ENCODE results near the gene RAB8A.
A peak's percentile ranks its signal among the peaks of the same experiment; 100 is the strongest.

Gene RAB8A

GRCh38 chr19:16113727-16114126 lies 2.0 kb downstream of the RAB8A start:
- no peak for DNase-seq

GRCh38 chr19:16115301-16116039 lies 3.8 kb downstream of the RAB8A start:
- no peak for DNase-seq

GRCh38 chr19:16116067-16116466 lies 4.4 kb downstream of the RAB8A start:
- DNase-seq = no peak

GRCh38 chr19:16117594-16118033 lies 5.9 kb downstream of the RAB8A start:
- DNase-seq = no peak

GRCh38 chr19:16118489-16119033 lies 6.9 kb downstream of the RAB8A start:
- DNase-seq = peak in 1 of 2 experiments; percentile 34

GRCh38 chr19:16119075-16119857 lies 7.6 kb downstream of the RAB8A start:
- peak in 1 of 2 experiments; percentile 9 for DNase-seq

- no peak for DNase-seq
These were observed 9.5 kb downstream of the RAB8A start for GRCh38 chr19:16121141-16121540.

- no peak for DNase-seq
These were observed 10.3 kb downstream of the RAB8A start for GRCh38 chr19:16121967-16122366.

- no peak for DNase-seq
These were observed 13.3 kb downstream of the RAB8A start for GRCh38 chr19:16124953-16125352.

GRCh38 chr19:16125737-16126495 lies 14.2 kb downstream of the RAB8A start:
- DNase-seq = no peak

- no peak for DNase-seq
These were observed 15.4 kb downstream of the RAB8A start for GRCh38 chr19:16127080-16127479.

GRCh38 chr19:16127776-16128371 lies 16.2 kb downstream of the RAB8A start:
- no peak for DNase-seq

GRCh38 chr19:16131648-16132047 lies 20.0 kb downstream of the RAB8A start:
- no peak for DNase-seq

GRCh38 chr19:16133818-16134217 lies 22.1 kb downstream of the RAB8A start:
- DNase-seq = no peak

- no peak for DNase-seq
These were observed 22.8 kb downstream of the RAB8A start for GRCh38 chr19:16134510-16134909.

GRCh38 chr19:16135430-16136127 lies 23.9 kb downstream of the RAB8A start:
- DNase-seq = no peak

- no peak for DNase-seq
These were observed 24.7 kb downstream of the RAB8A start for GRCh38 chr19:16136185-16136999.

- no peak for DNase-seq
These were observed 28.1 kb downstream of the RAB8A start for GRCh38 chr19:16139752-16140151.

- no peak for DNase-seq
These were observed 29.4 kb downstream of the RAB8A start for GRCh38 chr19:16141043-16141442.

- DNase-seq = no peak
These were observed 30.4 kb downstream of the RAB8A start for GRCh38 chr19:16142032-16142580.
